H9 (cell line): ENCODE data around the gene RRBP1. TPM values are rescaled to one million over a fixed set of nuclear protein-coding genes. Genes with fewer than 3 reads are reported as not detected.

Source experiments
- DNase-seq: peaks from one replicate; pipeline ENCODE4 v3.0.0-alpha.2; 2017
- H2AFZ ChIP-seq: one replicate; pipeline ENCODE4 v1.6.1; 2013; ENCODE audit warnings: mild to moderate bottlenecking, low read length, control low read depth, moderate library complexity
- H2AK5ac ChIP-seq: 2 replicates; pipeline ENCODE4 v1.6.1; 2013; ENCODE audit warnings: low read length, control low read depth, mixed read lengths; ENCODE audit not compliant: insufficient read length
- H2BK120ac ChIP-seq: one replicate; pipeline ENCODE4 v1.6.1; 2013; ENCODE audit warnings: low read depth, mild to moderate bottlenecking, low read length, control low read depth, inconsistent platforms; ENCODE audit not compliant: poor library complexity, severe bottlenecking
- H2BK12ac ChIP-seq: 2 replicates; pipeline ENCODE4 v1.6.1; 2013; ENCODE audit warnings: low read length, control low read depth, mixed read lengths, low read depth; ENCODE audit not compliant: insufficient read length
- H2BK15ac ChIP-seq: 2 replicates; pipeline ENCODE4 v1.6.1; 2013; ENCODE audit warnings: low read depth, low read length, control low read depth
- H2BK20ac ChIP-seq: one replicate; pipeline ENCODE4 v1.6.1; 2013; ENCODE audit warnings: low read depth, mild to moderate bottlenecking, low read length, control low read depth, inconsistent platforms; ENCODE audit not compliant: poor library complexity, severe bottlenecking
- H2BK5ac ChIP-seq: 2 replicates; pipeline ENCODE4 v1.6.1; 2013; ENCODE audit warnings: low read length, control low read depth, mixed read lengths; ENCODE audit not compliant: insufficient read length
- H3K14ac ChIP-seq: 2 replicates; pipeline ENCODE4 v1.6.1; 2013; ENCODE audit warnings: low read length, control low read depth; ENCODE audit not compliant: insufficient read depth
- H3K18ac ChIP-seq: 2 replicates; pipeline ENCODE4 v1.6.1; 2013; ENCODE audit warnings: low read depth, mild to moderate bottlenecking, mixed read lengths, low read length, control low read depth; ENCODE audit not compliant: insufficient read length
- H3K23ac ChIP-seq: 2 replicates; pipeline ENCODE4 v1.6.1; 2013; ENCODE audit warnings: low read length, control low read depth, mixed read lengths, low read depth; ENCODE audit not compliant: insufficient read length
- H3K23me2 ChIP-seq: 2 replicates; pipeline ENCODE4 v1.6.1; 2013; ENCODE audit warnings: low read depth, mild to moderate bottlenecking, mixed read lengths, low read length, control low read depth; ENCODE audit not compliant: insufficient read length, poor library complexity, severe bottlenecking
- H3K27ac ChIP-seq: 2 replicates; pipeline ENCODE4 v1.5.1; 2013; ENCODE audit warnings: low read length, control low read depth, mixed read lengths, low read depth; ENCODE audit not compliant: insufficient read length
- H3K27me3 ChIP-seq: 2 replicates; pipeline ENCODE4 v1.6.1; 2013; ENCODE audit warnings: low read length, control low read depth, inconsistent platforms; ENCODE audit not compliant: insufficient read depth
- H3K4ac ChIP-seq: 2 replicates; pipeline ENCODE4 v1.6.1; 2013; ENCODE audit warnings: low read depth, mild to moderate bottlenecking, control low read depth, inconsistent platforms, low read length, moderate library complexity
- H3K4me1 ChIP-seq: 2 replicates; pipeline ENCODE4 v1.6.1; 2013; ENCODE audit warnings: low read length, control low read depth, inconsistent platforms; ENCODE audit not compliant: insufficient read depth
- H3K4me2 ChIP-seq: 2 replicates; pipeline ENCODE4 v1.6.1; 2013; ENCODE audit warnings: low read length, control low read depth, mixed read lengths; ENCODE audit not compliant: insufficient read length, insufficient read depth
- H3K56ac ChIP-seq: 2 replicates; pipeline ENCODE4 v1.6.1; 2013; ENCODE audit warnings: low read depth, mild to moderate bottlenecking, mixed read lengths, low read length, control low read depth; ENCODE audit not compliant: insufficient read length
- H3K79me1 ChIP-seq: 2 replicates; pipeline ENCODE4 v1.6.1; 2013; ENCODE audit warnings: low read depth, mild to moderate bottlenecking, moderate library complexity, low read length, control low read depth, inconsistent platforms; ENCODE audit not compliant: insufficient read depth, poor library complexity, severe bottlenecking
- H3K79me2 ChIP-seq: 2 replicates; pipeline ENCODE4 v1.6.1; 2013; ENCODE audit warnings: low read length, control low read depth, inconsistent platforms; ENCODE audit not compliant: insufficient read depth
- H3K9ac ChIP-seq: 2 replicates; pipeline ENCODE4 v1.6.1; 2013; ENCODE audit warnings: low read length, control low read depth, mixed read lengths; ENCODE audit not compliant: insufficient read length; ENCODE audit errors: extremely low read depth
- H3K9me3 ChIP-seq: one replicate; pipeline ENCODE4 v1.6.1; 2013; ENCODE audit warnings: low read depth, low read length, inconsistent platforms; ENCODE audit not compliant: control insufficient read depth
- H3T11ph ChIP-seq: one replicate; pipeline ENCODE4 v1.6.1; 2013; ENCODE audit warnings: mild to moderate bottlenecking, low read length, control low read depth, inconsistent platforms
- H4K20me1 ChIP-seq: one replicate; pipeline ENCODE4 v1.6.1; 2013; ENCODE audit not compliant: control insufficient read depth, insufficient read length, insufficient read depth
- H4K5ac ChIP-seq: 2 replicates; pipeline ENCODE4 v1.6.1; 2013; ENCODE audit warnings: low read depth, mild to moderate bottlenecking, mixed read lengths, low read length, control low read depth; ENCODE audit not compliant: insufficient read length
- H4K8ac ChIP-seq: replicated peaks from 2 replicates; pipeline ENCODE4 v1.6.1; 2013; ENCODE audit warnings: low read length, control low read depth, mixed read lengths, low read depth; ENCODE audit not compliant: insufficient read length
- H4K91ac ChIP-seq: 2 replicates; pipeline ENCODE4 v1.6.1; 2013; ENCODE audit warnings: low read depth, mild to moderate bottlenecking, moderate library complexity, mixed read lengths, low read length, control low read depth; ENCODE audit not compliant: insufficient read length
- H3K27ac Mint-ChIP-seq, 3 experiments: 2 replicates in 2 of 3; 3 replicates in 1 of 3; pipeline ENCODE4 v1.8.0; 2020 to 2021; ENCODE audit warnings: mixed read lengths in 3 of 3, mild to moderate bottlenecking in 1 of 3, moderate library complexity in 1 of 3
- H3K27me3 Mint-ChIP-seq: 2 replicates; pipeline ENCODE4 v1.8.0; 2021; ENCODE audit warnings: low read depth, mild to moderate bottlenecking, moderate library complexity, mixed read lengths
- H3K36me3 Mint-ChIP-seq, 3 experiments: 2 replicates in 2 of 3; 3 replicates in 1 of 3; pipeline ENCODE4 v1.8.0; 2020 to 2021; ENCODE audit warnings: low read depth in 3 of 3, mixed read lengths in 3 of 3; ENCODE audit not compliant: insufficient read depth in 1 of 3
- H3K4me1 Mint-ChIP-seq, 2 experiments: 2 replicates each; pipeline ENCODE4 v1.8.0; 2020; ENCODE audit warnings: mixed read lengths in 2 of 2
- H3K4me3 Mint-ChIP-seq, 2 experiments: 2 replicates in 1 of 2; 3 replicates in 1 of 2; pipeline ENCODE4 v1.8.0; 2020 to 2021; ENCODE audit warnings: mild to moderate bottlenecking in 2 of 2, mixed read lengths in 2 of 2, moderate library complexity in 1 of 2
- H3K9me3 Mint-ChIP-seq, 2 experiments: 2 replicates in 1 of 2; 3 replicates in 1 of 2; pipeline ENCODE4 v1.8.0; 2020; ENCODE audit warnings: mild to moderate bottlenecking in 2 of 2, mixed read lengths in 2 of 2, moderate library complexity in 1 of 2
- WGBS: extraction: QIAGEN DNeasy Blood & Tissue Kit; methylation state at CpG from one replicate; pipeline ENCODE4 v1.1.7; 2013; ENCODE audit warnings: missing lambda C conversion rate, low lambda C conversion rate, mixed read lengths; ENCODE audit not compliant: insufficient read length; ENCODE audit errors: extremely low coverage; 5-methylcytosine and 5-hydroxymethylcytosine counted together
- total RNA-seq: library from RNA; stranded (reverse); gene quantifications from 2 replicates; pipeline ENCODE4 v1.2.1, GENCODE V29; 2021
- TF ChIP-seq, protein P1 (sequence below): fragments of 200-600 bp; sonication (generic); conservative IDR thresholded peaks from 3 replicates; pipeline ENCODE4 v1.8.0; 2021; ENCODE audit warnings: antibody characterized with exemption, mild to moderate bottlenecking

Gene RRBP1
- total RNA-seq, 1 experiment from 2014 or later: 97.8 TPM

- Histone ChIP-seq H3K14ac (no peak overlapping the region), H3K79me1 (no peaks in the 10 kb centered on the region), H3K9ac (no peak overlapping the region), H3K4ac (no peak overlapping the region), H3K23ac (no peak overlapping the region), H2BK15ac (no peak overlapping the region), H3K4me1 (peaks cover 8% of the 10 kb centered on the region; the same call in 1 of the 2 replicates), H3K18ac (no peak overlapping the region), H3K27me3 (no peaks in the 10 kb centered on the region), H4K5ac (no peak overlapping the region), H4K8ac (no peak overlapping the region), H4K20me1 (no peaks in the 10 kb centered on the region), H3K79me2 (no peaks in the 10 kb centered on the region), H2BK12ac (no peak overlapping the region), H2AK5ac (no peak overlapping the region), H3K4me2 (no peak overlapping the region), H2AFZ (no peak overlapping the region), H2BK5ac (no peak overlapping the region), H3K9me3 (no peaks in the 10 kb centered on the region), H3K27ac (no peak overlapping the region), H3T11ph (no peak overlapping the region), H2BK20ac (no peak overlapping the region), H3K23me2 (no peaks in the 10 kb centered on the region), H2BK120ac (no peak overlapping the region), H3K56ac (no peak overlapping the region), H4K91ac (no peak overlapping the region)
- TF ChIP-seq, protein P1, sequence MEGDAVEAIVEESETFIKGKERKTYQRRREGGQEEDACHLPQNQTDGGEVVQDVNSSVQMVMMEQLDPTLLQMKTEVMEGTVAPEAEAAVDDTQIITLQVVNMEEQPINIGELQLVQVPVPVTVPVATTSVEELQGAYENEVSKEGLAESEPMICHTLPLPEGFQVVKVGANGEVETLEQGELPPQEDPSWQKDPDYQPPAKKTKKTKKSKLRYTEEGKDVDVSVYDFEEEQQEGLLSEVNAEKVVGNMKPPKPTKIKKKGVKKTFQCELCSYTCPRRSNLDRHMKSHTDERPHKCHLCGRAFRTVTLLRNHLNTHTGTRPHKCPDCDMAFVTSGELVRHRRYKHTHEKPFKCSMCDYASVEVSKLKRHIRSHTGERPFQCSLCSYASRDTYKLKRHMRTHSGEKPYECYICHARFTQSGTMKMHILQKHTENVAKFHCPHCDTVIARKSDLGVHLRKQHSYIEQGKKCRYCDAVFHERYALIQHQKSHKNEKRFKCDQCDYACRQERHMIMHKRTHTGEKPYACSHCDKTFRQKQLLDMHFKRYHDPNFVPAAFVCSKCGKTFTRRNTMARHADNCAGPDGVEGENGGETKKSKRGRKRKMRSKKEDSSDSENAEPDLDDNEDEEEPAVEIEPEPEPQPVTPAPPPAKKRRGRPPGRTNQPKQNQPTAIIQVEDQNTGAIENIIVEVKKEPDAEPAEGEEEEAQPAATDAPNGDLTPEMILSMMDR: no peak
- Mint-ChIP-seq H3K27me3 (peaks cover 15% of the 10 kb centered on the region), H3K4me1 (peaks cover 10% of the 10 kb centered on the region in 2 experiments), H3K27ac (no peak overlapping the region), H3K9me3 (peaks cover 0 to 5% of the 10 kb centered on the region in 2 experiments; a peak in 3 of 5 replicates), H3K36me3 (peaks cover 0 to 3% (median 2%) of the 10 kb centered on the region in 3 experiments; a peak in 3 of 7 replicates), H3K4me3 (no peak overlapping the region)
- DNase-seq: no peak
- no CpG with 5 or more reads among the region's 3 CpGs for WGBS
Measured at GRCh38 chr20:17694767-17695166, 12.7 kb upstream of the RRBP1 start.
